GM10847 (cell line): Measurements from ENCODE around the gene ANKS4B.

Source experiments
- POLR2A ChIP-seq: IDR thresholded peaks from 2 replicates; pipeline ENCODE4 v1.6.1; 2011; ENCODE audit not compliant: insufficient read length; ENCODE audit errors: extremely low read depth

Gene ANKS4B

DNA sequence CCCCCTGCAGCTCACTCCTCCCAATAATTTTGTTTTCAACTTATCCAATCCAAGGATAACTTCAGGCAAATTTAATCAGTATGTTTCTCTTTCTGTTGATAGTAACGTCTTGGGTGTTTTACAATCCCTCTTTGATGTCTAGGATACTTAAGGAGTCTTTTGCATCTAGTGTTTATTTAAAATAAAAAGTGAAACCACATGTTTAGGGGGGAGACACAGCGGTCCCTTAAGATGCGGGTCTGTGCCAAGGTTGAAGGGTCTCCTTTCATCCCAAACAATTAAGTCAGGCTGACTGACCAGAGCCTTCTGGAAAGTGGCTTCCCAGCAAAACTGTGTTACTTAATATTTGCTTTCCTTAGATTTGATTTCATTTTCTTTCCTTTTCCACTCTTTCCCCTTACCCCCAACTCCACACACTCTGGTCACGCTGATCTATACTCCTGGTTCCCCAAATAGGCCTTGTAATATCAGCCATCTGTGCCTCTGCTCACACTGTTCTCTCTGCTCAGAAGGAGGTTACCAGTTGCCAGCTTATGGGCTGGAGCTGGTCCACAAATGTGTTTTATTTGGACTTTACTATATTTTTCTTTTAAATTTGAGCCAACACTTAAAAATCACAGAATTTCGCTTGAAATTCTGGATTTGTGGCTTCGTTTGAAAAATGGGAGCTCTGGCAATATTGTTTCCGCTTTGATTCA, 11.2 kb downstream of the ANKS4B start:
- no peak for TF ChIP-seq POLR2A

DNA sequence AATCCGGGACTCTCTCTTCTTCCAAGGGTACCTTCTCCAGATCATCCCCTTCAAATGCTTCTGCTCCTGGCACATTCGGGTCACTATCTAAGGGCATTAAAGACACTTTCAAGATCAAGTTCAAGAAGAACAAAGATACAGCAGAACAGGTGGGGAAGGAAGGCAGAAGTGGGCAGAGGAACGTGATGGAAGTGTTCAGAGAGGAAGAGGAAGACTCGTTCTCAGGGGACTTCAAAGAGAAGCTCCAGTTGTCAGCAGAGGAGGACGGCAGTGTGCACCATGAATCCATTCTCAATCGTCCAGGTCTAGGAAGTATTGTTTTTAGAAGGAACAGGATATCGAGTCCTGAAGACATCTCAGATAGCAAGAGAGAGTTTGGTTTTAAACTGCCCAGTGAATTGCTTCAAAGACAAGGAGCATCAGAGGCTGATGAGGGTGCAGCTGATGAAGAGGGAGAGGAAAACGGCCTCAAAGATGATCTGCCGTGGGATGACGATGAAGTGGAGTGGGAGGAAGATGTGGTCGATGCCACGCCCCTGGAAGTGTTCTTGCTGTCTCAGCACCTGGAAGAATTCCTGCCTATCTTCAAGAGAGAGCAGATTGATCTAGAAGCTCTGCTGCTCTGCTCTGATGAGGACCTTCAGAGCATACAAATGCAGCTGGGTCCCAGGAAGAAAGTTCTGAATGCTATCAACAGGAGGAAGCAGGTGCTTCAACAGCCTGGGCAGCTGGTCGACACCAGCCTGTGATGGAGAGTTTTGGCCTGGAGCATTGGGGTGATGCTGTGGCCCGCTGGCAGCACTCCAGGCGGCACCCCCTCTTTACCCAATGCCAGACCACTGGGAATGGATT, 16.8 kb downstream of the ANKS4B start:
- TF ChIP-seq POLR2A, result no peak

DNA sequence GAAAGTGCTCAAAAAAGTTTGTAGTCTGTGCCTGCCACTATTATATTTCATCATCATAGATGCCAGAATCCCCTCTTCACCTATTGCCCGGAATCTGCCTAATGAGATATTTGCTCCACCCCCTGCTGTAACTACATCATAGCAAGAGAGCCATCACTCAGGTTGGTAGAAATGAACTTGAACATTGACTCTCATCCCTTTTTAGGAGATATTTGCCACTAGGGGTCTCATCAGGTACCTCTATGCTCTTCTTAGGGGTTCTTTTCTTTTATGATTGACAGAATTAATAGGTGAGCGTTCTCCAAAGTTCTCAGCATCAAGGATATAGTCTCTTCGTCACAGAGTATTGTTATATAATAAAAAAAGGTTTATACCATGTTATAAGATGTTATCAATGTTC, 20.0 kb downstream of the ANKS4B start:
- no peak for TF ChIP-seq POLR2A

DNA sequence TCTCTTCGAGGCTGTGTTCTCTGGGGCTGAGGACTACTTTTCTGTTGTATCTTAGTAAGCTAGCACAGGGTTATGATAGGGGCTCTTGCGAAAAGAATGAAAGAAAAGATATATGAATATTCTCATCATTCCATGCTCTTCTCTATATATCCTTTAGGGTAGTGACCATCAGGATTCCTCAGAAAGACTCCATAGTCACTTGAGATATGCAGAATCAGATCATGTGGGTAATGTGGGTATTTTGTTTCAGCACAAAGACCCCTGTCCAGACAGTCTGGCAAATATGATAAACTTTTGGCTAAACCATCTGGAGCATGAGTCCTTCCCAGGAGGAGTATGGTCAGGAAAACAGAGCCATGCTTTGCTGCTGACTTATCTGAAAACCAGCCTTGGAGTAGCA, 23.1 kb downstream of the ANKS4B start:
- no peak for TF ChIP-seq POLR2A

DNA sequence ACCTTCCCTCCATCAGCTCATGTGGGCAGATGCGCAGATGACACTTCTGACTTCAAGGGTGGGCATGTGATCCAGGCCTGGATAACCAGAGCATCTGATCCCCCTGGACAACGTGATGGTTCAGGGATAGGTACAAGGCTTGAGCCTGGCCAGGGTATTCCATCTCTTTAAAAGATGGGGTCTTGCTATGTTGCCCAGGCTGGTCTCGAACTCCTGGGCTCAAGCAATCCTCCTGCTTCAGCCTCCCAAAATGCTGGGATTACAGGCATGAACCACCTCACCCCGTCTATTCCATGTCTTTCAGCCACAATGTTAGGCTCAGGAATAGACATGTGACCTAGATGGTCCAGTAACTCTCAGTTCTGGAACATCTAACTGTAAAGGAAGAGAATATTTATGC, 23.8 kb downstream of the ANKS4B start:
- no peak for TF ChIP-seq POLR2A

DNA sequence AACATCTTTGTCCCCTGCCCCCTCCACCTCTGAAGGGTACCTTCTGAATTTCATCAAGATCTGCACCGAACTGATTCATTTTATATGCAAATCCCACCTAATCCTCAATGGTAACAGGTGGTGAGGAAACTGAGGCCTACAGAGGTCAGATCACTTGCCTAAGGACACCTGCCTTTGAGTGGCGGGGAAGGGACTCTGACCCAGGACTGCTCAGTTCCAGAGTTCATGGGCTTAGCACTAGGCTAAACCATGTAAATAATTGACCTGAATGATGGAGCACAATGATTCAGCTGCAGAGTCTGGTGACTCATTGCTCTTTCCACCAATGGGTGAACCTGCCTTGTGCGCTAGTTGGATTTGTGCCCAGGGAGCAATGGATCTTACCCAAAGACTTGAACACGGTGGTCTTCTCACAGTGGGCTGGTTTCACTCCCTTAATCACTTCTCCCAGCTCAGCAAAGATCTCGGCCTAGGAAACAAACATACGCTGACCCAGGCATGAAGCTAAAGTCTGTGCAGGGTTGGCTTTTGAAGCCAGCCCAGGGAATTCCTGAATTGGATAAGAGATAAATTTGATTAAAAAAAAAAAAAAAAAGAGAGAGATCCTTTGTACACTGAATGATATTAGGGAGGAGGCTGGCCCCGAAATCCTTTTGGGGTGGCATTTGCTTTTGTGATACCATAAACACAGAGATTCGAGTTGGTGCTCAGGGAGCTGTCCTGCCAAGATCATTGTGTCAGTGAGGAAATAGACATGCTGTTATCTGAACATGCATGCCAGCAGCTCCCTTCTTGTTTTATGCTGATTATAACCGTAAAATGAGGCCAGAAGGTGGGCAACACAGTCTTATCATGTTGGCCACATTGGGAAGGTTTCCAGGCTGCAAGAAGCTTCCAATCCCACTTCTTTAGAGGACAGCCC, 27.6 kb downstream of the ANKS4B start:
- no peak for TF ChIP-seq POLR2A

DNA sequence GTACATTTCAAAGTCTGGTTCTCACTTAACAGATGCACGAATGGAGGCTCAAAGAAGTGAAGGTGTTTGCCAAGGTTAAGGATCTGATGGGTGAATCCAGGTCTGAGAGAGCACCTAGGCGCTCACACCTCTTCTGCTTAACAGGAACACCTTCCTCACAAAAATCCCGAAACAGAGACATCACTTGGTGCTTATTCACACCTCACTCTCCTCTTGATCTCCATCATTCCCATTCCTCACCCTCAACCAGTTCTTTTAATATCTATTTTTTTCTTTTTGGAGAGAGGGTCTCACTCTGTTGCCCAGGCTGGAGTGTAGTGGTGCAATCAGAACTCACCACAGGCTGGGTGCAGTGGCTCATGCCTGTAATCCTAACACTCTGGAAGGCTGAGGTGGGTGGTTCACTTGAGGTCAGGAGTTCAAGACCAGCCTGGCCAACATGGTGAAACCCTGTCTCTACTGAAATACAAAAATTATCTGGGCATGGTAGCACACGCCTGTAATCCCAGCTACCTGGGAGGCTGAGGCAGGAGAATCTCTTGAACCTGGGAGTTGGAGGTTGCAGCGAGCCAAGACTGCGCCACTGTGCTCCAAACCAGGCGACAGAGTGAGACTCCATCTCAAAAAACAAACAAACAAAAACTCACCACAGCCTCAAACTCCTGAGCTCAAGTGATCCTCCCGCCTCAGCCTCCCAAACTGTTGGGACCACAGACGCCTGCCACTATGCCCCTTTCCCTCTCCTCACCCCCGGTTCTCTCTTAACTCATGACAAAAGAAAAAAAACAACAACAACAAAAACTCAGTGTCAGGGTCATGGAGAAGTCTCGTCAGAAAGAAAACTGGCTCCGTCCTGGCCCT, 29.5 kb downstream of the ANKS4B start:
- TF ChIP-seq POLR2A, result no peak

DNA sequence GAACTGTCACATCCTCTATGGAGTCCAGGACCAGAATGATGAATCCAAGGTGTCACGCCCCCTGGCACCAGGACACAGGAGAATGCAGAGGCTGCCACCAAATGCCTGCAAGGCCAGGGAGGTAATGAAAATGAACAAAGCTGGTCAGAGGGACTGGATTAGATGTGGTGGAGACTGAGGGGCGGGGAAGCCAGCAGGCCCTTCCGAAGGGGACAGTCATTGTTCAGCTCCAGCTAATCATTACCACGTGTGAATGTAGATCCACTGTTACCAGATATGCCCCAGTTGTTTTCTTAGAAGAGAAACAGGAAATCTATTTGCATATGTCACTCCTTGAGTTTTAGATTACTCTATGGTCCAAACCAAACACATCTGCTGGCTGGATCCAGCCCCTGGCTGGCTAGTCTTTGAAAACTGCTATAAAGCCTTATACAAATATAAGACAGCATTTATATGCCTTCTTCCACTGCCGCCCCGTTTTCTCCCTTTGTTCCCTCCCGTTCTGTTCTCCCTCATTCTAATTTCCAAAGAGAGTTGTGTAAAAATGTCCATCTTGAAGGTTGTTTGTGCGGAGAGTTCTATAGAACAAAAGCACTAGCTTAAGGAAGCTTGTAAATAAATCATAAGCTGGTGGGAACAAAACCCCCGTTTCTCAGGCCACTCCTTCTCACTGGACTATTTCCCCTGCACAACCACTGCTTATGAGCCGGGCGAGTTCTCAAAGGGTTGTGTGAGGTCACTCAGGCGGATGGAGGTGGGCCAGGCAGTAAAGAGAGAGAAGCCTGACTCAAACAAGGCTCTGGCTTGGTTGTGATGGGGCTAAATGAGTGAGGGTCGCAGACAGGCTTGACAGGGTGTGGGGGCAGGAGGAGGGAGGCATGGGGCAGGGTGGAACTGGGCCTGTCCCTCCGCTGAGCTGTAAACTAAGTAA, 30.4 kb downstream of the ANKS4B start:
- no peak for TF ChIP-seq POLR2A

DNA sequence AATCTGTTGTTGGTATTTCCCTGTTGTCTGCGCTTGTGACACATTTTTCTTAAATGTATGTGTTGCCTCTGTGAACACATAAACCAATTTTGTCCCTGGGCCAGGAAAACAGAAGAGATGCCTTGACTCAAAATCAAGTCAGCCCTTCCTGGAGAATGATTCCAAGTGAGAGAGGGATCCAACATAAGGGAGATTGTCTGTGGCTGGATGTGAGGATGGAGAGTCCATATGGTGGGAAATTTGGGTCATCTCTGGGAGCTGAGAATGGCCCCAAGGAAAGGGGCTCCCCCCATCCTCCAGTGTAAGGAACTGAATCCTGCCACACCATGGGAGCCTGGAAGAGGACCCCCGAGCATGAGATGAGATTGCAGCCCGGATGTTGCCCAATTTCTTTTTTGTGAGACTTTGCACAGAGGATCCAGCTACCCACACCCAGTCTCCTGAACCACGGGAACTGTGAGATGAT, 31.1 kb downstream of the ANKS4B start:
- TF ChIP-seq POLR2A, result no peak

DNA sequence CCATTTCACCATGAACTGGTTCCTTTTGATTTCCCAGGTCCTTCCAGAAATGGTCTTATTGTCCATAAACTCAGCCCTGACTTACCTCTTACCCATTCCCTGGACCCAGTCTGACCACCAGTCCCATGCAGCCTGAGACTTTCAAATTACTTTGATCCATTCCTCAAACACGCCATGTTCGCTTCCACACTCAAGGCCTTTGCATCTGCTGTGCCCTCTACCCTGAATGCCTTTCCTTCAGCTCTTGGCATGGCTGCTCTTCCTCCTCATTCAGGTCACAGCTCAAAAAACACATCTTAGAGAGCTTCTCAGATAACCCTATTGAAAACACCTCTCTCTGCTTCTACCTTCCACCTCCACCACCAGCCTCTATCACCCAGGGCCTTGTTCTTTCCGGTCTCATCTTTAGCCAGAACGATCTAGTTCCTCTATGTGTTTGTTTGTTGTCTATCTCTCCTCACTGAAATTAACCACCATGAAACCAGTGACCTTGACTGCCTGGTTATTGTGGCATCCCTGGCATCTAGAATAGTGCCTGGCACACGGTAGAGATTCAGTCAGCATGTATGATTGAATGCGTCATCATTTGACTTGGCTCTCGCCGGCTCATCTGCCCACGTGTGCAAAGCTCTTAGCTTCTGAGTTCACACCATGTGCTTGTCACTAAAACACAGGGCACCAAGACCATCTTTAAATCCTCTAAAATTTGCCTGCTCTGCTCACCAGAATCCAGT, 31.8 kb downstream of the ANKS4B start:
- TF ChIP-seq POLR2A, result no peak

DNA sequence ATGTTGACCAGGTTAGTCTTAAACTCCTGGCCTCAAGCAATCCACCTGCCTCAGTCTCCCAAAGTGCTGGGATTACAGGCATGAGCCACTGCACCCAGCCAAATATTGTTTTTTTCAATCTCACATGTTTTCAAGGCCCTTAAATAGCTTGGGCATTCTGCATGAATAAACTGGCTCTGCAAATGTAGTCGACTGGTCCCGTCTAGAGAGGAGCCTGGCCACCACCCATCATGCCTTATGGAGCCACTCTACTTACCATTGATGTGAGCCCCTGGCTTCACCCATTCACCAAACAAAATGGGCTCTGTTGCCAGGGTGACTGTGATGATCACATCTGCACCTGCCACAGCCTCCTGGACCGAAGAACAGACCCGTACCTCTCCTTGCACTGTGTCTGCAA, 33.8 kb downstream of the ANKS4B start:
- no peak for TF ChIP-seq POLR2A

DNA sequence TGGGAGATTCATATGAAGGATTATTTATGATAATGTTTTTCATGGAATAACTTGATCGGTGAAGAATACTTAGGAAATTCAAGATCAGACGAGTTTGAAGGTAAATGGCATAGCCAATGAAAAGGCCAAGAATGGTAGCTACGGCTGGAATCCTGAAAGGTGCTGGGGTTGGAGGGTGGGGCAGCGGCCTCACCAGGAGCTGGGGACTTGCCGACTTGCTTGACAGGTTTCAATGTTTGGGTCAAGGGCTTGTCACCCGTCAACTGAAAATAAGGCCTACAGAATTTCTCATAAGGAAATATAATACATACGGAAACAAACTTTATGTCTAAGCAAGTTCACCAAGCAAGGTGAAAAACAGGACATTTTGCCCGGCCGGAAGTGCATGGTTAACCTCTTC, 34.7 kb downstream of the ANKS4B start:
- no peak for TF ChIP-seq POLR2A

DNA sequence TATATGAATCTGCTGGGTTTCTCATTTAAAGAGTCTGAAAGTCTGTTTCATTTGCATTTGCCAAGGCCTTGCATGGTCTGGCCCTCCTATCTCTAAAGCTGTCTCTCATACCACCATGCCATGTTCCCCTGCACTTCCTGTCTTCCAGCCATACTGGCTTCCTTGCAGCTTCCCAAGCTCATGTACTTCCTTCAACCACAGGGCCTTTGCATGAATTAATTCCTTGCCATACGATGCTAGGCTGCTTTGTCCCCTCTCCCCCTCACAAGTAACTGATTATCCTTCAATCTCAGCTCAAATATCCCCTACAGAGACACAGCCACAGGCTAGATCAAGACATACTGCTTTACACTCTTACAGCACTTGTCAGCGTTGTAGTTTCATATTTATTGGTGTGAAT, 38.8 kb downstream of the ANKS4B start:
- TF ChIP-seq POLR2A, result no peak
